ENCODE results near the gene RERE.
A peak's percentile ranks its signal among the peaks of the same experiment; 100 is the strongest.
"Not testable (repeated sequence)": the region's sequence is repeated elsewhere in the genome, so short reads cannot be mapped to it uniquely, and the experiment has no call there.

RERE gene

DNA sequence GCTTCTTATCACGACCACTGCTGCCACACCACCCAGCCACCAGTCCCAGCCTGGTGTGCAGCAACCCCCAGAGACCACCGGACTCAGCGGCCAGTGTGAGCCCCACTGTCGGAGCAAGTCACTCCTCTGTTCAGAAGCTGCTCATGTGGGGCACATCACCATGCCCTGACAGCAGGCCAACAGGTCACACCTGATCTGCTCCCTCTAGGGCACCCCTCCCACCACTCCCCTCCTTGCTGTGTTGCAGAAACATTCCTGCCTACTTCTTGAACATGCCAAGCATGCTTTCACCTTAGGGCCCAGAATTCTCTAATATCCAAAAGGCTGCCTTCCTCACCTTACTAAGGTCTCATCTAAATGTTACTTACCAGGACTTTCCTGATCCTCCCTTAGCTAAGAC is 353.1 kb downstream of the RERE start:
- DNase-seq = no peak

DNA sequence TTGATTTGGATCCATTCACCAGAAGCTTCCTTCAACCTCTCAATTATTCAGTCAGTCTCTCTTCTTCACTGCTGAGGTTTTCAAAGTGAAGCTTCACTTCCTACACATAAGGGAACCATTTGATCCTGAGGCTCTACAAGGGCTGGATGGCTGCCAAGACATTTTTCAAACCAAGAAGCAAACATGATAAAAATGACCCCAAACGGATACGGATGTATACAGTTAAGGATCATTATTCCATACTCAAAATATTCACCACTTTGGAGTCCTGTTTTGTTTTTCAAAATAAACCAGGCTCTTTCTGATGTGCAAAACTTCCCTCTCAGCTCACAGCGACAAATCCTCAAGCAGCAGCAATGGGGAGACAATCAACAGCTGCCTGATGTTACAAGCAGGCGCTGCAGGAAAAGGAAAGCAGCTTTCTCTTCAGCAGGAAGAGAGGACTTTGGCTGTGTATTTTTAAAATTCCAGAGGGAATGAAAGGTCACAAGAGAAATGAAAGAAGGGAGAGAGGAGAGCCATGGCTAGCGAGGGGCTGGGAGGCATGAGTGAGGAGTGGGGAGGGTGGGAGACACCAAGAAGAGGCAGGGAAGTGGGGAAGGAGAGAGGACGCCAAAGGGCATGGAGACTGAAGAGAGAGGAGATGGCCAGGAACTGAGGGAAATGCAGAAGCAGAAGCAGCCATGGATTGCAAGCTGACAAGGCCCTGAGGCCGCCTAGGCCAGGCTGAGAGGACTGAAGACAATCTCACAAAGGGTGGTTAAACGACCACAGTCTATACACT is 354.1 kb downstream of the RERE start:
- DNase-seq = peak; percentile 69

DNA sequence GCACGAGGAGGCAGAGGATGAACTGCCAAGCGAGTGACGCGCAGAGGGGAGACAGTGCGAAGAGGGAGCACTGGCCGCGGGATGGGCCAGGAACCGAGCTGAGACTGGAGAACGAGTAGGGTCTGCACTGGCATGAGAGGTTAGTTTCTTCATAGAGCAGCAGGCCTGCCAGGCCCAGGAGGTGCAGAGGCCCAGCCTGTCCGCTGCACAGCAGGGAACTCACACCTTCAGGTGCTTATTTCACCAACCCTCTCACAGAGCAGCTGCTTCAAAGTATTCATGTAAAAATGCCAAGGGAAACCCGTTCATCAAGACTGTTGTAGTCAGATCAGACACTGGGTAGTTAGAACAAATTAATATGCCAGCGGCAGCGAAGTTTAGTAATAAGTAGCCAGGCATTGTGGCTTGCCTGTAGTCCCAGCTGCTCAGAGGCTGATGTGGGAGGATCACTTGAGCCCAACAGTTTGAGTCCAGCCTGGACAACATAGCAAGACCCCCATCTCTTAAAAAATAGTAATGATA is 355.0 kb downstream of the RERE start:
- DNase-seq = no peak

- DNase-seq = no peak
Measured at GRCh38 chr1:8461351-8462110, 355.9 kb downstream of the RERE start.

DNA sequence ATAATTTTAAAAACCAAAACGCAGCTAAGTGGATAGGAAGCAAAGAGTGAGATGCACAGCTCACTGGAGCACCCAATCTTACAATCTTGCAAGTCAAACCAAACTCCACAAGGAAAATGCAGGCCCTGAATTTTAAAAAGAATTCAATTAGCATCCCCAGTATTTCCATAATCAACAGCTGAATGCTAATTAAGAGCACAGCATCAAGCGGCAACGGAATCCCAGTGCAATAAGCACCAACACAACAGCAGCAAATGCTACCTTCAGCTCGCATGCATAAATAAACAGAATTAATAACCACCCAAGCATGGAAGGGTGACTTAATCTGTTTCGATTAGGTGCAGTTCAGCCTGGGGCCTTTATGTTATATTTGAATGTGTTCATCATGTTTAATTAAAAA is 356.7 kb downstream of the RERE start:
- DNase-seq = no peak

- DNase-seq = no peak
Measured at GRCh38 chr1:8460132-8460544, 357.3 kb downstream of the RERE start.

DNA sequence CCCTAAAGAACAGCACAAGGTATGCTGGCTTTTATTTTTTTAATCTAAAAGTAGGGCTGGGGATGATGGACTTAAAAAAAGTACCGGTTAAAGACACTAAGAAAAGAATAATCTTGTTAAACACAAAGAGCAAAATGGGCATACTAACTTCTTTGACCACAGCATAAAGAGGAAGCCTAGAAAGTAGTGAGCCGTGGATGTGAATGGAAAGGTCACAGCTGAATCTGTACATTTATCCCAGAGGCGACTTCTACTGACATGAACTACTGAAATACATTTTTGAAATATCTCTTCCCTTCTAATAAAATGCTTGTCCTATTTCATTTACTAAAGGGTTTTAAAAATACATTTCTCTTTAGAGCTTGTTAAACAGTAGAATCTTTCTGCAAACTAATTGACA is 358.8 kb downstream of the RERE start:
- DNase-seq = no peak

- DNase-seq = no peak
Measured at GRCh38 chr1:8457760-8458381, 359.6 kb downstream of the RERE start.

DNA sequence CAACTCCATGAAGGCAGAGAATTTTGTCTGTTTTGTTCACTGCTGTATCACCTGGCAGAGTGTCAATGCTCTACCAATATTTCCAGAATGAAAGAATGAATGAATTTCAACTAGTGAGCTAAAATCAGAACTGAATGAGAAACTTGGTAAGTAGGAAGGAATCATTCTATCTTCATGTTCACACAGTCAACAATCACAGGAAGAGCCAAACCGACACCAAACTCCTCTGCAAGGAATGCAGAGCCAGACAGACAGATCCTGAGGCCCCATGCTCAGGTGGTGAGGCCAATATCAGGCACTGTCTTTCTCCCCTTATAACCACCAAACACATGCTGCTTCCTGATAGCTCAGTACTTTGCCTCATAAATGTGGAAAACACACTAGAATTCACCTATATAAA is 360.4 kb downstream of the RERE start:
- no peak for DNase-seq

GRCh38 chr1:8456308-8456912 is 361.0 kb downstream of the RERE start:
- DNase-seq = no peak

GRCh38 chr1:8455700-8456307 is 361.6 kb downstream of the RERE start:
- no peak for DNase-seq

DNA sequence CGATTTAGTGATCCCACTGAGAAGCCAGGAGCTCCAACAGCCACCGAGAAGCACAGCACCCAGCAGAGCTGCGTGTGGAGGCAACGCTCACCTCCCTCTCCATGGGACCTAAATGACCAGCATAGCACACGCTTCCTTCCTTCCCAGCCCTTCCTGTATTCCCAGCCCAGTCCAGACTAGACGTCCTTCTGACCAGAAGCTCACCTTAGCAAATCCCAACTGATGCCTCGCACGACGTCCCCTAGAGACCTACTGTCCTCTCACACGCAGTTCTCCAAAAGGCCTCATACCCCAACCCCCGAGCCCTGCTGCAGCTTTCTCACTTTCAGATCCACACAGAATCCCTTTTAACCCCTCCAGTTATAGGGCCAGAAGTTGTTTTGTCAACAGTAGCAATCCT is 367.1 kb downstream of the RERE start:
- DNase-seq = no peak

GRCh38 chr1:8448911-8449661 is 368.4 kb downstream of the RERE start:
- DNase-seq = no peak

GRCh38 chr1:8448505-8448904 is 368.9 kb downstream of the RERE start:
- not testable (repeated sequence) for DNase-seq

DNA sequence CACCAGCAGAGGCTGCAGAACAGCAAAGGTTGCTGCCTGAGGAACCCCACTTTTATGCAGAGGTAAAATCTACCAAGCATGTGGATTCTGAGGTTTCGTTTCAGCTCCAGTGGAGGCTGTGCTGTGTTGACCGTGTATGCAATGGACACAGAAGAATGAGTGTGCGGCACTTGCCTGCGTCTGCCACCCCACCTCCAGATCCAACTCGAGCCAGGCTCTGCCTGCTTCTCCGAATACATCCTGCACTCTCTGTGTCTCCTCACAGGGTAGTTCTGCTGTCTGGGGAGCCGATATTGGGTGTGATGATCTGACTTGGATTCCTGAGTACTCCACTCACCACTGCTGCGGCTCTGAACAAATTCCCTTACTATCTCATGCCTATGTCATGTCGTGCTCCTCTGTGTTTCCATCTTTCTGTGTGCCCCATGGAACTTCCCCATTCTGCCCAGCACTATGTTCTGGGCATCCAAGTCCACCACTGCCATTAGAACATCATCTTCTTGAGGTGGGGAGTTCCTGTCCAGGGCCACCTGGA is 369.8 kb downstream of the RERE start:
- DNase-seq = no peak

GRCh38 chr1:8446119-8446518 is 371.3 kb downstream of the RERE start:
- DNase-seq = not testable (repeated sequence)

GRCh38 chr1:8443558-8444194 is 373.8 kb downstream of the RERE start:
- DNase-seq = no peak

- no peak for DNase-seq
Measured at GRCh38 chr1:8441426-8441825, 376.0 kb downstream of the RERE start.

GRCh38 chr1:8439015-8439702 is 378.3 kb downstream of the RERE start:
- peak; percentile 93 for DNase-seq

DNA sequence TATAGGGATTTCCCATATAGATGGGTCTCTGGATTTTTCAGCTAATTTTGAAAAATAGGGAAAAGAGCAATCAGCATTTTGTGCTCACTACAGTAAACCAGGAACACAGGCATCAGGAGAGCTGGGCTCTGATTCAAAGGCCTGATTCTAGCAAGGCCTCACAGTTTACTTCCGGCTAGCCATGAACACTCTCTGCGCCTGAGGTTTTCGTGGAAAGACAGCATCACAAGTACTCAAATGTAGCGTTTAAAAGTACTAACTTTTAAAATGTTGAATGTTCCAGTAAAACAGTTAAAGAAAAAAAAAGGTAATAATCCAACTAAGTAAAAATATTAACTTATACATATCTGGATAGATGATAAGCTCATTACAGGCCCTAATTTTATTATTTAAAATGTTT is 379.0 kb downstream of the RERE start:
- peak; percentile 62 for DNase-seq

- DNase-seq = no peak
Measured at GRCh38 chr1:8437347-8437746, 380.1 kb downstream of the RERE start.
